GM23338 (cell line): Measurements from ENCODE around the gene CDV3. TPM values are rescaled to one million over a fixed set of nuclear protein-coding genes. Genes with fewer than 3 reads are reported as not detected.

Experiments
- ATAC-seq: fragments of 200-7000 bp; cut with Tn5 transposase; 3 replicates; pipeline ENCODE4 v1.9.1; 2020
- DNase-seq: peaks from one replicate; pipeline ENCODE4 v3.0.0-alpha.2; 2015; ENCODE audit warnings: low spot score
- H2AFZ ChIP-seq: fragments of 200-600 bp; sonication (generic); 2 replicates; pipeline ENCODE4 v1.8.0; 2016; ENCODE audit warnings: antibody characterized with exemption, mild to moderate bottlenecking, moderate library complexity
- H3F3A ChIP-seq: fragments of 200-600 bp; sonication (generic); replicated peaks from 2 replicates; pipeline ENCODE4 v1.8.0; 2017; ENCODE audit warnings: antibody characterized with exemption, mixed run types, low read depth
- H3K27ac ChIP-seq: fragments of 200-600 bp; sonication (generic); 2 replicates; pipeline ENCODE4 v1.6.1; 2016; ENCODE audit warnings: low read depth
- H3K27me3 ChIP-seq: fragments of 200-600 bp; sonication (generic); 2 replicates; pipeline ENCODE4 v1.8.0; 2016; ENCODE audit warnings: mild to moderate bottlenecking, mixed run types, moderate library complexity; ENCODE audit not compliant: insufficient read depth
- H3K36me3 ChIP-seq: fragments of 200-600 bp; sonication (generic); 2 replicates; pipeline ENCODE4 v1.8.0; 2016; ENCODE audit warnings: mild to moderate bottlenecking; ENCODE audit not compliant: insufficient read depth
- H3K4me1 ChIP-seq: fragments of 200-600 bp; sonication (generic); 2 replicates; pipeline ENCODE4 v1.8.0; 2016; ENCODE audit warnings: mild to moderate bottlenecking, moderate library complexity; ENCODE audit not compliant: insufficient read depth
- H3K4me2 ChIP-seq: fragments of 200-600 bp; sonication (generic); 2 replicates; pipeline ENCODE4 v1.7.1; 2017; ENCODE audit warnings: mixed run types
- H3K4me3 ChIP-seq: fragments of 200-600 bp; sonication (generic); 2 replicates; pipeline ENCODE4 v1.6.1; 2016; ENCODE audit warnings: mixed run types
- H3K79me2 ChIP-seq: fragments of 200-600 bp; sonication (generic); replicated peaks from 2 replicates; pipeline ENCODE4 v1.8.0; 2017; ENCODE audit warnings: mild to moderate bottlenecking; ENCODE audit not compliant: insufficient read depth
- H3K9me2 ChIP-seq: fragments of 200-600 bp; sonication (generic); 2 replicates; pipeline ENCODE4 v1.8.0; 2017; ENCODE audit not compliant: insufficient read depth
- H4K20me1 ChIP-seq: fragments of 200-600 bp; sonication (generic); replicated peaks from 2 replicates; pipeline ENCODE4 v1.8.0; 2017; ENCODE audit warnings: mild to moderate bottlenecking; ENCODE audit not compliant: insufficient read depth
- H3K27ac Mint-ChIP-seq: 2 replicates; pipeline ENCODE4 v1.8.0; 2020; ENCODE audit warnings: inconsistent platforms, mild to moderate bottlenecking, moderate library complexity, mixed read lengths
- H3K27me3 Mint-ChIP-seq: 3 replicates; pipeline ENCODE4 v1.8.0; 2022; ENCODE audit warnings: low read depth, mild to moderate bottlenecking, moderate library complexity, mixed read lengths, inconsistent platforms; ENCODE audit not compliant: insufficient read depth, poor library complexity
- H3K36me3 Mint-ChIP-seq: 3 replicates; pipeline ENCODE4 v1.8.0; 2021; ENCODE audit warnings: low read depth, mild to moderate bottlenecking, inconsistent platforms, moderate library complexity, mixed read lengths
- H3K4me1 Mint-ChIP-seq: 3 replicates; pipeline ENCODE4 v1.8.0; 2020; ENCODE audit warnings: mild to moderate bottlenecking, inconsistent platforms, mixed read lengths
- H3K4me3 Mint-ChIP-seq: 3 replicates; pipeline ENCODE4 v1.8.0; 2021; ENCODE audit warnings: moderate library complexity, mild to moderate bottlenecking, inconsistent platforms, mixed read lengths
- H3K9me3 Mint-ChIP-seq: 3 replicates; pipeline ENCODE4 v1.8.0; 2020; ENCODE audit warnings: moderate library complexity, mild to moderate bottlenecking, inconsistent platforms, mixed read lengths
- CREB1 ChIP-seq: fragments of 250-450 bp; sonication (Bioruptor Pico); IDR thresholded peaks from 2 replicates; pipeline ENCODE4 v1.5.0; 2020; ENCODE audit warnings: low read depth, mild to moderate bottlenecking, moderate library complexity
- EZH2 ChIP-seq: fragments of 200-600 bp; sonication (generic); IDR thresholded peaks from one replicate; pipeline ENCODE4 v1.8.0; 2017; ENCODE audit warnings: antibody characterized with exemption, mild to moderate bottlenecking, low read depth; ENCODE audit not compliant: unreplicated experiment
- EZH2phosphoT487 ChIP-seq: fragments of 200-600 bp; sonication (generic); IDR thresholded peaks from one replicate; pipeline ENCODE4 v1.8.1; 2018; ENCODE audit warnings: antibody characterized with exemption; ENCODE audit not compliant: unreplicated experiment
- JUNB ChIP-seq: IDR thresholded peaks from one replicate; pipeline ENCODE4 v1.6.1; 2016; ENCODE audit warnings: antibody characterized with exemption; ENCODE audit not compliant: unreplicated experiment
- NANOG ChIP-seq: IDR thresholded peaks from 2 replicates; pipeline ENCODE4 v1.6.1; 2016; ENCODE audit warnings: antibody characterized with exemption, borderline replicate concordance
- POLR2AphosphoS5 ChIP-seq: IDR thresholded peaks from 2 replicates; pipeline ENCODE4 v1.6.1; 2016; ENCODE audit warnings: antibody characterized with exemption, low read depth
- STAT1 ChIP-seq: IDR thresholded peaks from one replicate; pipeline ENCODE4 v1.6.1; 2016; ENCODE audit warnings: antibody characterized with exemption; ENCODE audit not compliant: unreplicated experiment
- ZNF114 ChIP-seq: fragments of 250-450 bp; sonication (Bioruptor Pico); IDR thresholded peaks from 2 replicates; pipeline ENCODE4 v1.5.0; 2020; ENCODE audit warnings: mild to moderate bottlenecking, moderate library complexity
- ZNF331 ChIP-seq: fragments of 250-450 bp; sonication (Bioruptor Pico); IDR thresholded peaks from 2 replicates; pipeline ENCODE4 v1.5.0; 2020; ENCODE audit warnings: low read depth, mild to moderate bottlenecking, moderate library complexity
- polyA plus RNA-seq: library from polyadenylated mRNA; unstranded; fragments of >200 nt; fragmentation: Nextera tagmentation; extraction: Ambion mirVana; gene quantifications from 2 replicates; pipeline ENCODE4 v1.2.1, GENCODE V29; 2016
- total RNA-seq: library from RNA; depleted of rRNA; stranded (reverse); fragments of >200 nt; shearing (Covaris generic); gene quantifications from 2 replicates; pipeline ENCODE4 v1.2.3, GENCODE V29; 2014
- TF ChIP-seq, protein P1 (sequence below): IDR thresholded peaks from one replicate; pipeline ENCODE4 v1.6.1; 2018; ENCODE audit warnings: antibody characterized with exemption; ENCODE audit not compliant: unreplicated experiment
- TF ChIP-seq, protein P2 (sequence below): IDR thresholded peaks from 2 replicates; pipeline ENCODE4 v1.6.1; 2016; ENCODE audit warnings: antibody characterized with exemption

Gene CDV3
- total and polyA plus RNA-seq, 2 experiments from 2014 or later, result 36.6 to 119 TPM

DNA sequence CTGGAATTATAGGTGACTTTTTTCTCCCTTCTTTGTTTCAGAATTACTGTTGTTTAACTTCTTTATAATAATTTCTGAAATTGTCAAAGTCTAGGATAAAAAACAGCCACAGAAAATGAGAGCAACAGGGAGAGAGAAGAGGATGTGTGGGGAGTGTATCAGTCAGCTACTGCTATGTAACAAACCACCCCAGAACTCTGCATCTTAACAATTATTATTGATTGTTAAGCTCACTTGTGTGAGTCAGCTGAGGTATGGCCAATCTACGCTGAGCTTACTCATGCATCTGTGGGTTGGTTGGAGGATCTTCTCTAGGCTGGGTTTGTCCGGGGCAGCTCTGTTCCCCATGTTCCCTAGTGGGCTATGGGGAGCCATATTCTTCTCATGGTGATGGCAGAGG, 43.7 kb upstream of the CDV3 start (continued):
- TF ChIP-seq, protein P1, sequence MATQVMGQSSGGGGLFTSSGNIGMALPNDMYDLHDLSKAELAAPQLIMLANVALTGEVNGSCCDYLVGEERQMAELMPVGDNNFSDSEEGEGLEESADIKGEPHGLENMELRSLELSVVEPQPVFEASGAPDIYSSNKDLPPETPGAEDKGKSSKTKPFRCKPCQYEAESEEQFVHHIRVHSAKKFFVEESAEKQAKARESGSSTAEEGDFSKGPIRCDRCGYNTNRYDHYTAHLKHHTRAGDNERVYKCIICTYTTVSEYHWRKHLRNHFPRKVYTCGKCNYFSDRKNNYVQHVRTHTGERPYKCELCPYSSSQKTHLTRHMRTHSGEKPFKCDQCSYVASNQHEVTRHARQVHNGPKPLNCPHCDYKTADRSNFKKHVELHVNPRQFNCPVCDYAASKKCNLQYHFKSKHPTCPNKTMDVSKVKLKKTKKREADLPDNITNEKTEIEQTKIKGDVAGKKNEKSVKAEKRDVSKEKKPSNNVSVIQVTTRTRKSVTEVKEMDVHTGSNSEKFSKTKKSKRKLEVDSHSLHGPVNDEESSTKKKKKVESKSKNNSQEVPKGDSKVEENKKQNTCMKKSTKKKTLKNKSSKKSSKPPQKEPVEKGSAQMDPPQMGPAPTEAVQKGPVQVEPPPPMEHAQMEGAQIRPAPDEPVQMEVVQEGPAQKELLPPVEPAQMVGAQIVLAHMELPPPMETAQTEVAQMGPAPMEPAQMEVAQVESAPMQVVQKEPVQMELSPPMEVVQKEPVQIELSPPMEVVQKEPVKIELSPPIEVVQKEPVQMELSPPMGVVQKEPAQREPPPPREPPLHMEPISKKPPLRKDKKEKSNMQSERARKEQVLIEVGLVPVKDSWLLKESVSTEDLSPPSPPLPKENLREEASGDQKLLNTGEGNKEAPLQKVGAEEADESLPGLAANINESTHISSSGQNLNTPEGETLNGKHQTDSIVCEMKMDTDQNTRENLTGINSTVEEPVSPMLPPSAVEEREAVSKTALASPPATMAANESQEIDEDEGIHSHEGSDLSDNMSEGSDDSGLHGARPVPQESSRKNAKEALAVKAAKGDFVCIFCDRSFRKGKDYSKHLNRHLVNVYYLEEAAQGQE, result no peak
- no peak for TF ChIP-seq JUNB
- no peak for TF ChIP-seq POLR2AphosphoS5
- no peak for TF ChIP-seq CREB1
- TF ChIP-seq, protein P2, sequence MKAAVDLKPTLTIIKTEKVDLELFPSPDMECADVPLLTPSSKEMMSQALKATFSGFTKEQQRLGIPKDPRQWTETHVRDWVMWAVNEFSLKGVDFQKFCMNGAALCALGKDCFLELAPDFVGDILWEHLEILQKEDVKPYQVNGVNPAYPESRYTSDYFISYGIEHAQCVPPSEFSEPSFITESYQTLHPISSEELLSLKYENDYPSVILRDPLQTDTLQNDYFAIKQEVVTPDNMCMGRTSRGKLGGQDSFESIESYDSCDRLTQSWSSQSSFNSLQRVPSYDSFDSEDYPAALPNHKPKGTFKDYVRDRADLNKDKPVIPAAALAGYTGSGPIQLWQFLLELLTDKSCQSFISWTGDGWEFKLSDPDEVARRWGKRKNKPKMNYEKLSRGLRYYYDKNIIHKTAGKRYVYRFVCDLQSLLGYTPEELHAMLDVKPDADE, result no peak
- TF ChIP-seq STAT1, result no peak
- TF ChIP-seq NANOG, result no peak
- no peak for TF ChIP-seq EZH2phosphoT487
- TF ChIP-seq EZH2, result no peak
- no peak for TF ChIP-seq ZNF331 (CRISPR knock-in tag)

DNA sequence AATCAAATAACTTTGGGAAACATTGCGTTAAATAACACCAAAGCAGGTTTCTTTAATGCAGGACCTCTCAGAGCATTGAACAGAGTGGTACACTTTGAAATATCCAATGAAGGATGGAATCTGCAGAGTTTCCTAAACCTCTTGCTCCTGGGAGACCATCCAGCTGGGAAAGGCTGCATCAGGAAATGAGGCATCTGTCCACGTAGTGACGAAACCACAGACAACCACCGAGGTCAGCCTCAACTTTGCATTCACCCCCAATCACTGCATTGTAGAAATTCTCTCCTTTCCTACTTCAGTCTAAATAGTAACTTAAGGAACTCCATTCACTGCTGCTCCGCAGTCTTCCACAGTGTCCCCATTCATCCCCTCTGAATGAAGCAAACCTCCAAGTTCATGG, 41.5 kb upstream of the CDV3 start:
- Histone ChIP-seq H3F3A (no peaks in the 10 kb centered on the region), H3K4me3 (no peak overlapping the region), H2AFZ (no peak overlapping the region), H3K9me2 (0 out of 2 replicates have a peak, but pooled peaks cover 3% of the 10 kb centered on the region), H4K20me1 (no peaks in the 10 kb centered on the region), H3K27ac (no peak overlapping the region), H3K79me2 (no peaks in the 10 kb centered on the region), H3K4me2 (no peak overlapping the region), H3K27me3 (no peaks in the 10 kb centered on the region), H3K4me1 (no peaks in the 10 kb centered on the region), H3K36me3 (no peaks in the 10 kb centered on the region)
- Mint-ChIP-seq H3K4me1 (peaks cover 3% of the 10 kb centered on the region; the same call in 1 of the 3 replicates), H3K36me3 (peaks cover 3% of the 10 kb centered on the region; the same call in 2 of the 3 replicates), H3K27me3 (peaks cover 6% of the 10 kb centered on the region), H3K9me3 (peaks cover 9% of the 10 kb centered on the region; the same call in 2 of the 3 replicates), H3K4me3 (no peak overlapping the region), H3K27ac (no peak overlapping the region)
- TF ChIP-seq ZNF331 (CRISPR knock-in tag) (no peak), CREB1 (no peak), ZNF114 (no peak)
- TF ChIP-seq, protein P2, result no peak
- ATAC-seq (no peak), DNase-seq (no peak)
